Tibial nerve (tissue), 4 donors: Measurements from ENCODE around the gene MCCC1.

Source experiments
- EP300 ChIP-seq, 2 donors: sonication (generic); formaldehyde crosslinking; IDR thresholded peaks; one replicate each; pipeline ENCODE4 v1.6.1; 2017; ENCODE audit warnings: antibody characterized with exemption in 2 of 2, mild to moderate bottlenecking in 1 of 2
- POLR2A ChIP-seq, 2 donors: fragments of 450-650 bp; IDR thresholded peaks; one replicate each; pipeline ENCODE4 v1.6.1; 2017; ENCODE audit warnings: antibody characterized with exemption in 2 of 2, mild to moderate bottlenecking in 2 of 2, moderate library complexity in 2 of 2
- TF ChIP-seq, protein P1 (sequence below), 5 experiments: fragments of 200-600 bp in 3 of 5; fragments of 450-650 bp in 2 of 5; sonication (generic) in 3 of 5; IDR thresholded peaks; one replicate each; pipeline ENCODE4 v1.5.1; 2016 to 2019; ENCODE audit warnings: antibody characterized with exemption in 5 of 5, mild to moderate bottlenecking in 3 of 5, moderate library complexity in 2 of 5

DNA sequence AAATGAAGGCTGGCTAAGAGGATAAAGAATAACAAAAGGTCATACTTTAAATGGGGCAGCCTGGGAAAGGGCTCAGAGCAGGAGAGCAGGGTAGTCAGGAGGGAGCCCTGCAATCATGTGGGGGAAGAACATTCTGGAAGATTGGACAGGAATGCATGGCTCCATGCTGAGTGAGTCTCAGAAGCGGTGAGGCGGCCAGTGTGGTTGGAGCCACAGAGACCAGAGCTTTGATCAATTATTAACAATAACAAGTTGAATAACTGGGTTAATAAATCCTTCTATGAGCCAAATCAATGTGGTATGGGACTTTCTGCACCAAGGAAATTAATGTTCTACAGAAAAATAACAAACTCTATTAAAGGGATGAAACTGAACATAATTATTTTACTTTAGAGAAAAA is 61.1 kb downstream of the MCCC1 start:
- TF ChIP-seq, protein P1, sequence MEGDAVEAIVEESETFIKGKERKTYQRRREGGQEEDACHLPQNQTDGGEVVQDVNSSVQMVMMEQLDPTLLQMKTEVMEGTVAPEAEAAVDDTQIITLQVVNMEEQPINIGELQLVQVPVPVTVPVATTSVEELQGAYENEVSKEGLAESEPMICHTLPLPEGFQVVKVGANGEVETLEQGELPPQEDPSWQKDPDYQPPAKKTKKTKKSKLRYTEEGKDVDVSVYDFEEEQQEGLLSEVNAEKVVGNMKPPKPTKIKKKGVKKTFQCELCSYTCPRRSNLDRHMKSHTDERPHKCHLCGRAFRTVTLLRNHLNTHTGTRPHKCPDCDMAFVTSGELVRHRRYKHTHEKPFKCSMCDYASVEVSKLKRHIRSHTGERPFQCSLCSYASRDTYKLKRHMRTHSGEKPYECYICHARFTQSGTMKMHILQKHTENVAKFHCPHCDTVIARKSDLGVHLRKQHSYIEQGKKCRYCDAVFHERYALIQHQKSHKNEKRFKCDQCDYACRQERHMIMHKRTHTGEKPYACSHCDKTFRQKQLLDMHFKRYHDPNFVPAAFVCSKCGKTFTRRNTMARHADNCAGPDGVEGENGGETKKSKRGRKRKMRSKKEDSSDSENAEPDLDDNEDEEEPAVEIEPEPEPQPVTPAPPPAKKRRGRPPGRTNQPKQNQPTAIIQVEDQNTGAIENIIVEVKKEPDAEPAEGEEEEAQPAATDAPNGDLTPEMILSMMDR (IDR thresholded peaks at IDR 0.05): no peak
- TF ChIP-seq POLR2A (IDR thresholded peaks at IDR 0.05) (no peak), EP300 (IDR thresholded peaks at IDR 0.05) (no peak)
